Neural cell (in vitro differentiated cells): ENCODE measurements around the gene MICAL2. TPM values are rescaled to one million over a fixed set of nuclear protein-coding genes. Genes with fewer than 3 reads are reported as not detected.

ENCODE experiments used
- H2AFZ ChIP-seq: fragments of 200-600, 300-800 bp; sonication (generic), shearing (Covaris generic); 2 replicates; pipeline ENCODE4 v1.6.0; 2014; ENCODE audit warnings: low read depth, mild to moderate bottlenecking, antibody characterized with exemption, low read length, moderate library complexity
- H3F3A ChIP-seq: fragments of 200-600 bp; shearing (Covaris generic); 2 replicates; pipeline ENCODE4 v1.6.1; 2016; ENCODE audit warnings: mild to moderate bottlenecking, moderate library complexity, mixed read lengths, antibody characterized with exemption, low read length; ENCODE audit not compliant: insufficient read depth, poor library complexity, severe bottlenecking
- H3K27ac ChIP-seq: fragments of 200-600, 300-800 bp; sonication (generic), shearing (Covaris generic); 2 replicates; pipeline ENCODE4 v1.5.1; 2014; ENCODE audit warnings: mild to moderate bottlenecking, low read length, moderate library complexity
- H3K27me3 ChIP-seq: fragments of 300-800, 200-600 bp; sonication (generic), shearing (Covaris generic); 2 replicates; pipeline ENCODE4 v1.6.0; 2014; ENCODE audit warnings: mild to moderate bottlenecking, low read depth, low read length, moderate library complexity; ENCODE audit not compliant: insufficient read depth
- H3K36me3 ChIP-seq: fragments of 300-800, 200-600 bp; sonication (generic), shearing (Covaris generic); 2 replicates; pipeline ENCODE4 v1.5.1; 2014; ENCODE audit warnings: mild to moderate bottlenecking, antibody characterized with exemption, low read length, moderate library complexity; ENCODE audit not compliant: insufficient read depth
- H3K4me2 ChIP-seq: fragments of 300-800, 200-600 bp; sonication (generic), shearing (Covaris generic); 2 replicates; pipeline ENCODE4 v1.6.0; 2014; ENCODE audit warnings: mild to moderate bottlenecking, low read length
- H3K4me3 ChIP-seq: fragments of 300-800, 200-600 bp; sonication (generic), shearing (Covaris generic); 2 replicates; pipeline ENCODE4 v1.5.1; 2014; ENCODE audit warnings: mild to moderate bottlenecking, low read length, moderate library complexity
- H3K79me2 ChIP-seq: fragments of 200-600 bp; shearing (Covaris generic); replicated peaks from 2 replicates; pipeline ENCODE4 v1.6.0; 2014; ENCODE audit warnings: mild to moderate bottlenecking, low read length, moderate library complexity; ENCODE audit not compliant: insufficient read depth
- H3K9ac ChIP-seq: fragments of 300-800, 200-600 bp; sonication (generic), shearing (Covaris generic); 2 replicates; pipeline ENCODE4 v1.6.1; 2016; ENCODE audit warnings: mild to moderate bottlenecking, low read length, mixed read lengths
- H3K9me2 ChIP-seq: fragments of 200-600 bp; shearing (Covaris generic); 2 replicates; pipeline ENCODE4 v1.6.1; 2016; ENCODE audit warnings: mild to moderate bottlenecking, low read length, mixed read lengths; ENCODE audit not compliant: insufficient read depth
- H3K9me3 ChIP-seq: fragments of 200-600, 300-800 bp; sonication (generic), shearing (Covaris generic); 2 replicates; pipeline ENCODE4 v1.6.1; 2016; ENCODE audit warnings: mild to moderate bottlenecking, mixed run types, low read length, moderate library complexity, mixed read lengths
- H4K20me1 ChIP-seq: fragments of 200-600 bp; shearing (Covaris generic); 2 replicates; pipeline ENCODE4 v1.6.1; 2016; ENCODE audit warnings: mild to moderate bottlenecking, mixed run types; ENCODE audit not compliant: insufficient read depth
- CTCF ChIP-seq: fragments of 450-650 bp; IDR thresholded peaks from 2 replicates; pipeline ENCODE4 v1.5.1; 2014; ENCODE audit warnings: antibody characterized with exemption, mild to moderate bottlenecking, moderate library complexity; ENCODE audit not compliant: poor library complexity, severe bottlenecking
- EP300 ChIP-seq: fragments of 450-650 bp; conservative IDR thresholded peaks from 2 replicates; pipeline ENCODE4 v1.6.1; 2014; ENCODE audit warnings: antibody characterized with exemption, mild to moderate bottlenecking, moderate library complexity; ENCODE audit not compliant: poor library complexity, severe bottlenecking
- EZH2 ChIP-seq: fragments of 200-600, 300-800 bp; shearing (Covaris generic), sonication (generic); IDR thresholded peaks from 2 replicates; pipeline ENCODE4 v1.6.1; 2014; ENCODE audit warnings: antibody characterized with exemption, low read length, borderline replicate concordance, mild to moderate bottlenecking; ENCODE audit not compliant: insufficient read depth, poor library complexity, severe bottlenecking
- MXI1 ChIP-seq: fragments of 450-650 bp; conservative IDR thresholded peaks from 2 replicates; pipeline ENCODE4 v1.6.1; 2014; ENCODE audit warnings: antibody characterized with exemption, mild to moderate bottlenecking; ENCODE audit not compliant: poor library complexity, severe bottlenecking
- POLR2AphosphoS5 ChIP-seq: IDR thresholded peaks from 2 replicates; pipeline ENCODE4 v1.6.1; 2012
- RAD21 ChIP-seq: fragments of 450-650 bp; conservative IDR thresholded peaks from 2 replicates; pipeline ENCODE4 v1.6.1; 2014; ENCODE audit warnings: antibody characterized with exemption, mild to moderate bottlenecking, moderate library complexity
- SMC3 ChIP-seq: fragments of 450-650 bp; conservative IDR thresholded peaks from 2 replicates; pipeline ENCODE4 v1.6.1; 2014; ENCODE audit warnings: antibody characterized with exemption, mild to moderate bottlenecking, moderate library complexity; ENCODE audit not compliant: poor library complexity
- TAF1 ChIP-seq: IDR thresholded peaks from 2 replicates; pipeline ENCODE4 v1.6.1; 2012; ENCODE audit warnings: low read depth
- polyA plus RNA-seq: library from polyadenylated mRNA; depleted of rRNA; stranded (reverse); fragments of >200 nt; gene quantifications from 2 replicates; pipeline ENCODE4 v1.2.3, GENCODE V29; 2014
- TF ChIP-seq, protein P1 (sequence below): IDR thresholded peaks from 2 replicates; pipeline ENCODE4 v1.6.1; 2012; ENCODE audit warnings: borderline replicate concordance

The MICAL2 gene
- polyA plus RNA-seq, 1 donor from 2014 or later: 2.2 TPM

DNA sequence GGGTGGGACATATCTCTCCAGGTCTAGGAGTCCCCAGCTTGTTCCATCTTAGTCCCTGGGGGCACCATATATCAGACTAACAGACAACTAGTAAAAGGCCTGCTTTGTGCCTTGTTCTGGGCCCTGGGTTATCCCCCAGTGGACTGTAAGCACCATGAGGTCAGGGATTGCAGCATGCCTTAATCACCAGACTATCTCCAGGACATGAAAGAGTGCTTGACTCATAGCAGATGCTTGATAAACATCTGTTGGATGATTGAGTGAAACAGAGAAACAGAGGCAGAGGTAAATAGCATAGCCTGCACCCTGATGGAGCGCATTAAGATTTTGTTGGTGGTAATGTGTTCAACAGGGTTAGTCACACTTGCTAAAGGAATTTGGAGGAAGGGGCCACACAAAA, 94.1 kb downstream of the MICAL2 start:
- Histone ChIP-seq H3K4me2 (no peak overlapping the region), H2AFZ (no peak overlapping the region), H3K36me3 (no peaks in the 10 kb centered on the region), H3K27me3 (no peaks in the 10 kb centered on the region), H3K9ac (no peak overlapping the region), H3F3A (no peaks in the 10 kb centered on the region), H3K27ac (no peak overlapping the region), H3K4me3 (no peak overlapping the region), H3K79me2 (no peaks in the 10 kb centered on the region), H3K9me2 (no peaks in the 10 kb centered on the region), H3K9me3 (no peaks in the 10 kb centered on the region), H4K20me1 (no peaks in the 10 kb centered on the region)
- TF ChIP-seq MXI1 (no peak), EP300 (no peak), POLR2AphosphoS5 (no peak), EZH2 (no peak), SMC3 (no peak), RAD21 (no peak)

GRCh38 chr11:12205330-12205729, 94.9 kb downstream of the MICAL2 start:
- no peaks in the 10 kb centered on the region for H3F3A ChIP-seq
- no peaks in the 10 kb centered on the region for H3K36me3 ChIP-seq
- H3K4me2 ChIP-seq: no peak overlapping the region
- no peaks in the 10 kb centered on the region for H3K79me2 ChIP-seq
- H3K9me2 ChIP-seq: no peaks in the 10 kb centered on the region
- H3K27me3 ChIP-seq: no peaks in the 10 kb centered on the region
- H3K9ac ChIP-seq: no peak overlapping the region
- H3K4me3 ChIP-seq: no peak overlapping the region
- H3K27ac ChIP-seq: no peak overlapping the region
- TF ChIP-seq TAF1: no peak
- TF ChIP-seq, protein P1, sequence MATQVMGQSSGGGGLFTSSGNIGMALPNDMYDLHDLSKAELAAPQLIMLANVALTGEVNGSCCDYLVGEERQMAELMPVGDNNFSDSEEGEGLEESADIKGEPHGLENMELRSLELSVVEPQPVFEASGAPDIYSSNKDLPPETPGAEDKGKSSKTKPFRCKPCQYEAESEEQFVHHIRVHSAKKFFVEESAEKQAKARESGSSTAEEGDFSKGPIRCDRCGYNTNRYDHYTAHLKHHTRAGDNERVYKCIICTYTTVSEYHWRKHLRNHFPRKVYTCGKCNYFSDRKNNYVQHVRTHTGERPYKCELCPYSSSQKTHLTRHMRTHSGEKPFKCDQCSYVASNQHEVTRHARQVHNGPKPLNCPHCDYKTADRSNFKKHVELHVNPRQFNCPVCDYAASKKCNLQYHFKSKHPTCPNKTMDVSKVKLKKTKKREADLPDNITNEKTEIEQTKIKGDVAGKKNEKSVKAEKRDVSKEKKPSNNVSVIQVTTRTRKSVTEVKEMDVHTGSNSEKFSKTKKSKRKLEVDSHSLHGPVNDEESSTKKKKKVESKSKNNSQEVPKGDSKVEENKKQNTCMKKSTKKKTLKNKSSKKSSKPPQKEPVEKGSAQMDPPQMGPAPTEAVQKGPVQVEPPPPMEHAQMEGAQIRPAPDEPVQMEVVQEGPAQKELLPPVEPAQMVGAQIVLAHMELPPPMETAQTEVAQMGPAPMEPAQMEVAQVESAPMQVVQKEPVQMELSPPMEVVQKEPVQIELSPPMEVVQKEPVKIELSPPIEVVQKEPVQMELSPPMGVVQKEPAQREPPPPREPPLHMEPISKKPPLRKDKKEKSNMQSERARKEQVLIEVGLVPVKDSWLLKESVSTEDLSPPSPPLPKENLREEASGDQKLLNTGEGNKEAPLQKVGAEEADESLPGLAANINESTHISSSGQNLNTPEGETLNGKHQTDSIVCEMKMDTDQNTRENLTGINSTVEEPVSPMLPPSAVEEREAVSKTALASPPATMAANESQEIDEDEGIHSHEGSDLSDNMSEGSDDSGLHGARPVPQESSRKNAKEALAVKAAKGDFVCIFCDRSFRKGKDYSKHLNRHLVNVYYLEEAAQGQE: no peak
- H4K20me1 ChIP-seq: no peaks in the 10 kb centered on the region
- H3K9me3 ChIP-seq: no peaks in the 10 kb centered on the region
- H2AFZ ChIP-seq: no peak overlapping the region

GRCh38 chr11:12206529-12206928, 96.1 kb downstream of the MICAL2 start:
- Histone ChIP-seq H3K9me2 (no peaks in the 10 kb centered on the region), H3K4me2 (no peak overlapping the region), H3K79me2 (no peaks in the 10 kb centered on the region), H3K36me3 (no peaks in the 10 kb centered on the region), H3K27ac (no peak overlapping the region), H2AFZ (no peak overlapping the region), H3K4me3 (no peak overlapping the region), H3K9ac (no peak overlapping the region), H3K9me3 (no peaks in the 10 kb centered on the region), H3F3A (no peaks in the 10 kb centered on the region), H3K27me3 (no peaks in the 10 kb centered on the region), H4K20me1 (no peaks in the 10 kb centered on the region)
- TF ChIP-seq RAD21 (no peak), MXI1 (no peak), SMC3 (no peak), EZH2 (no peak), TAF1 (no peak), POLR2AphosphoS5 (no peak), CTCF (no peak), EP300 (no peak)
- TF ChIP-seq, protein P1: no peak
